Stimulated activated CD8-positive, alpha-beta memory T cell treated with anti-CD3 and anti-CD28 coated beads, Interleukin-7, amount 100 ng/mL, for 1 hour (primary cell): Measurements from ENCODE around the gene CCDC78.
A peak's percentile ranks its signal among the peaks of the same experiment; 100 is the strongest.
"Not testable (repeated sequence)": the region's sequence is repeated elsewhere in the genome, so short reads cannot be mapped to it uniquely, and the experiment has no call there.

Experiments used
- DNase-seq, 2 donors: peaks; one replicate each; pipeline ENCODE4 v3.0.0-alpha.2; 2020; ENCODE audit warnings: low read depth in 2 of 2

CCDC78 gene

GRCh38 chr16:694187-694862 lies 31.9 kb downstream of the CCDC78 start:
- DNase-seq: no peak

GRCh38 chr16:693766-694165 lies 32.5 kb downstream of the CCDC78 start:
- DNase-seq: no peak

- no peak for DNase-seq
Measured at GRCh38 chr16:693364-693763, 32.9 kb downstream of the CCDC78 start.

GRCh38 chr16:692356-693108 lies 33.7 kb downstream of the CCDC78 start:
- DNase-seq: no peak

- not testable (repeated sequence) for DNase-seq
Measured at GRCh38 chr16:691242-691641, 35.0 kb downstream of the CCDC78 start.

DNA sequence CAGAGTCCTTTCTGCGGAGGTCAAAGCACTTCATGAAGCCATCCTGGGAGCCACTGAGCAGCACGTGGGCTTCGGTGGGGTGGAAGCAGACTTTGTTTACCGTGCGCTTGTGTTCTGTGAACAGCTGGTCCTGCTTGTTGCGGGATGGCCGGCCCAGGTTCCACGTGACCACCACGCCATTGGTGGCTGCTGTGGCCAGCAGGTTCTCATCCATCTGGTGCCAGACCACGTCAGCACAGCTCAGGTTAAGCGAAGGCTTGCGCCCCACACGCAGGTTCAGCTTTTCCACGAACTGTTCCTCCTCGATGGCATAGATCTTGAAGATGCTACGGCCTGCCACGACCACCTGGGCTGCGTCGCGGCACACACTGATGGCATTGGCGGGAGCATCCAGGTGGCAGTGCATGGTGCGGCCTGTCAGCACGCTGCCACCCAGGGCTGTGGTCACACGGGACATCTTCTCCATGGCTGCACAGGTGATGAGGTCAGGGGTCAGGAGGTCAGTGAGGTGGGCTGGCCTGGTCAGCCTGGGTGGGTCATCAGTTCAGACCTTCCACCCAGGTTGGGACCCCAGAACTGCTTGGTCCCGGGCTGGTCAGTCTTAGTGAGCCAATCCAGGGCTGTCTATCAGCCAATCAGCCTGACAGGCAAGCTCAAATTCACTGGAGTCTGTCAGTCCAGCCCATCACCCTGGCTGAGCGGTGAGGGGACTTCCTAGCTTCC lies 36.9 kb downstream of the CCDC78 start:
- no peak for DNase-seq

- no peak for DNase-seq
Measured at GRCh38 chr16:687499-687898, 38.7 kb downstream of the CCDC78 start.

DNA sequence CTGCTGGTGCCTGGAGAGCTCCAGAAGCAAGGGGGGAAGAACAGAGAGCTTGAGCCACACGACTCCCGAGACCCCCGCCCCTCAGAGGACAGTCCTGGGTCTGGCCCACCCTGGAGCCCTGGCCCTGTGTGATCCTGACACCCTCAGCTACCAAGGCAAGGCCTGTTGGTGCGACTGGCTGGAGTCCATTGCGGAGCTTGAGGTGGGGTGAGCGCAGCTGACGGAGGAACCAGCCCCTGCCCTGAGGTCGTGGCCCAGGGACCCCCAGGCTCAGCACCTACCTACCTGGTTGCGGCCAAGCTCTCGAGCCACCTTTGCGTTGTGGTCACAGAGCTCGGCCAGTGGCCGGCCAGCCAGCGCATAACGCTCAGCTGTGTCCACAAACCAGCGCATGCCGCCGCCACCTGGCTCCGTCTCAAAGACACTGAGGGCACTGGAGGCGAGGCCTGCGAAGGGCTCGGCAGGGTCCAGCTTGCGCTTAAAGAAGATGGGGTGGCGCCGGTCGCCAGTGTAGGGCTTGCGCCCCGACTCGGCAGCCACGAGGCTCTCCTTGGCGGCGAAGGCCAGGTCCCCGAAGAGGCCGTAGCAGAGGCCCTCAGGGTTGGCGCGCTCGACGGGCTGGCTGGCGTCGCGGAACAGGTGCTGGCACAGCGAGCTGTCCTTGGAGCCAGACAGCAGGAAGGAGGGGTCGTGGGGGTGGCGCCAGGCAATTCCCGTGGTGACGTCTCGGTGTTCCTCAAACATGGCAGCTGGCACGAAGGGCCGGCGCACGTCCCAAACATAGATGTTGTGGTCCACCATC lies 39.6 kb downstream of the CCDC78 start:
- DNase-seq: no peak

DNA sequence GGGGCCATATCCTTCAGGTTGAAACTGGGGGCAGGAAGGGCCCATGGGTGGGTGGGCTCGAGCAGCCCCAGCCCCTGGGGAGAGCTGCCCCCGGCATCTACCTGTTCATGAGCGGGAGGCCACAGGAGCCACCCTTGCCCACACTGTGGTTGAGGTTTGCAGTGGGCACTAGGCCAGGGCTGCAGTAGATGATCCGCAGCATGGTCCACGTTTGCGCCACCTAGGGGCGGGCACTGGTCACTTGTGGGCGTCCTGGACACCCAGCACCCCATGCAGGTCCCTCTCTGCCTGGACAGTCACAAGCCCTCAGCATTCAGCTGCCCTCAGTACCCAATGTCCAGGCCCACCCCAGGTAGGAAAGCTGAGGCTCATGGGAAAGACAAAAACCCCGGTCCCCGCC lies 40.3 kb downstream of the CCDC78 start:
- DNase-seq: no peak

- DNase-seq: no peak
Measured at GRCh38 chr16:684961-685696, 41.1 kb downstream of the CCDC78 start.

- DNase-seq: peak; percentile 92 to 95
Measured at GRCh38 chr16:684071-684794, 42.0 kb downstream of the CCDC78 start, which contains the start of gene JMJD8. Gene JMJD8, minus strand, starts transcription at chr16:684334. Its CDS starts 15 bp downstream, at chr16:684319.

DNA sequence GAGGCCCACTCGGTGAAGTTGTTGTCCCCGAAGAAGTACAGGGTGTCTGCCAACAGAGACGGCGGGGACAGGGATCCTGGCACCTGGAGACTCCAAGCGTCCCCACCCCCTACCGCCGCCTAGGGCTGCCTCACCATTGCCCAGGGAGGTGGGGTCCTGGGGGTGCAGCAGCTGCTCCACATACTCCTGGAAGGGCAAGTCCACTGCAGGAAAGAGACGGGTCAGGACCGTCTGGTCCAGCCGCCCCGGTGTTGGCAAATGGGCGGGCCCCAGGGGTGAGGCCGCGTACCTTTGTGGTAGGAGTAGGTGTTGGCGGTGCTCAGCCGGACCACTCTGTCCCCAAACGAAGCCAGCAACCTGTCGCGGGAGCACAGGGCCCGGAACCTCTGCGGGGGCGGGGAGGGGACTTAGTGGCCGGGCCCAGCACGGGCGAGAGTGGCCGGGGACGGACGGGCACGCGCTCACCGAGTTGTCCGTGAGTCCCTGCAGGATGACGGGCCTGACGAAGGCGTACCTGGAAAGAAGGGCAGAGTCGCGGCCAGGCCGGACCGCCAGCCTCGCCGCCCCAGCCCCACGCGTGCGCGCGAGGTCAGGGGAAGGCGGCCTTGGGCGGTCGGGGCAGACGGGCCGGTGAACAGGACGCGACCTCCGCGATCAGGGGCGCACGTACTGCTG lies 42.7 kb downstream of the CCDC78 start:
- no peak for DNase-seq

- DNase-seq: no peak
Measured at GRCh38 chr16:682493-683395, 43.5 kb downstream of the CCDC78 start.

GRCh38 chr16:681746-682427 lies 44.4 kb downstream of the CCDC78 start:
- DNase-seq: no peak

- DNase-seq: no peak
Measured at GRCh38 chr16:680967-681745, 45.1 kb downstream of the CCDC78 start.

GRCh38 chr16:680625-680945 lies 45.7 kb downstream of the CCDC78 start:
- no peak for DNase-seq

DNA sequence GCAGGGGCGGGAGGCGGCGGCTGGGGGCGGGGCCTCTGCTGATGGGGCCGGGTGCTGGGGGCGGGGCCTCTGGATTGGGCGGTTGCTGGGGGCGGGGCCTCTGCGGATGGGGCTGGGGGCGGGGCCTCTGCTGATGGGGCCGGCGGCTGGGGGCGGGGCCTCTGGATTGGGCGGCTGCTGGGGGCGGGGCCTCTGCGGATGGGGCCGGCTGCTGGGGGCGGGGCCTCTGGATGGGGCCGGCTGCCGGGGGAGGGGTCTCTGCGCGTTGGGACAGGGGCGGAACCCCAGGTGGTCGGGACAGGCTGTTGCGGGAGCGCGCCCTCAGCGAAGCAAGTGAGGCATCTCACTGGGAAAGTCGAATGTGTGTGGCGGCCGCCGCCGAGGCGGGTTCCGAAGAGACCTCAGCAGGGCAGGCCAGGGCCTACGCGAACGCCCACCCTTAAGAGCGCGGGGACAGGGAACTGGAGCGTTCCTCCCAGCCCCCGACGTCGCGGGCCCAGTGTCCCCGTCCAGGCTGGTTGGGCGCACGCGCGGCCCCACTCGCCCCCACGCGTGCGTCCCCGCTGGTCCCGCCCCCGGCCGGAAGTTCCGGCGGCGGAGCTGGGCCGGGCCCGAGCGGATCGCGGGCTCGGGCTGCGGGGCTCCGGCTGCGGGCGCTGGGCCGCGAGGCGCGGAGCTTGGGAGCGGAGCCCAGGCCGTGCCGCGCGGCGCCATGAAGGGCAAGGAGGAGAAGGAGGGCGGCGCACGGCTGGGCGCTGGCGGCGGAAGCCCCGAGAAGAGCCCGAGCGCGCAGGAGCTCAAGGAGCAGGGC lies 46.2 kb downstream of the CCDC78 start, which contains the start of gene STUB1:
TSS of gene STUB1 (plus strand) at position 597 of the 811 bp plus-strand sequence. CDS start at position 713, 116 bp downstream.
- DNase-seq: peak; percentile 69 to 77
